ENCODE measurements around the gene ATP8B1.
"Not testable (repeated sequence)": the region's sequence is repeated elsewhere in the genome, so short reads cannot be mapped to it uniquely, and the experiment has no call there.

Gene ATP8B1

GRCh38 chr18:57719211-57719935 lies 83.7 kb downstream of the ATP8B1 start:
- DNase-seq (ENCODE audit: low read depth in 2 of 2) = not testable (repeated sequence)

GRCh38 chr18:57716549-57716948 lies 86.6 kb downstream of the ATP8B1 start:
- no peak for DNase-seq (ENCODE audit: low read depth in 2 of 2)

DNA sequence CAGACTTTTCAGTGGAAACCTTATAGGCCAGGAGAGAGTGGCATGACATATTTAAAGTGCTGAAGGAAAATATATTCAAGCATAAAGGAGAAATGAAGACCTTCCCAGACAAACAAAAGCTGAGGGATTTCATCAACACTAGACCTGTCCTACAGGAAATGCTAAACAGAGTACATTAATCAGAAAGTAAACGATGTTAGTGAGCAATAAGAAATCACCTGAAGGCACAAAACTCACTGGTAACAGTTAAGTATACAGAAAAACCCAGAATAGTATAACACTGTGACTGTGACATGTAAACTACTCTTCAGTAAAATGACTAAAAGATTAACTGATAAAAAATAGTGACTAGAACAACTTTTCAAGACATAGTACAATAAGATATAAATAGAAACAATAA lies 87.4 kb downstream of the ATP8B1 start:
- DNase-seq (ENCODE audit: low read depth in 2 of 2) = no peak

DNA sequence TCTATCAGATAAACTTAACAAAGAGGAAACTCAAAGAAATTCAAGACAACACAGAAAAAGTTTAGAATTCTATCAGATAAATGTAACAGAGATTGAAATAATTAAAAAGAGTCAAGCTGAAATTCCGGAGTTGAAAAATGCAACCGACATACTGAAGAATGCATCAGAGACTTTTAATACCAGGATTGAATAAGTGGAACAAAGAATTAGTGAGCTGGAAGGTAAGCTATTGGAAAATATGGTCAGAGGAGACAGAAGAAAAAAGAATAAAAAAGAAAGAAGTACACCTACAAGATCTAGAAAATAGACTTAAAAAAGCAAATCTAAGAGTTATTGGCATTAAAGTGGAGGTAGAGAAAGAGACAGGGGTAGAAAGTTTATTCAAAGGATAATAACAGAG lies 88.0 kb downstream of the ATP8B1 start:
- no peak for DNase-seq (ENCODE audit: low read depth in 2 of 2)

- no peak for DNase-seq (ENCODE audit: low read depth in 2 of 2)
Observed at GRCh38 chr18:57710226-57710625, 92.9 kb downstream of the ATP8B1 start.

DNA sequence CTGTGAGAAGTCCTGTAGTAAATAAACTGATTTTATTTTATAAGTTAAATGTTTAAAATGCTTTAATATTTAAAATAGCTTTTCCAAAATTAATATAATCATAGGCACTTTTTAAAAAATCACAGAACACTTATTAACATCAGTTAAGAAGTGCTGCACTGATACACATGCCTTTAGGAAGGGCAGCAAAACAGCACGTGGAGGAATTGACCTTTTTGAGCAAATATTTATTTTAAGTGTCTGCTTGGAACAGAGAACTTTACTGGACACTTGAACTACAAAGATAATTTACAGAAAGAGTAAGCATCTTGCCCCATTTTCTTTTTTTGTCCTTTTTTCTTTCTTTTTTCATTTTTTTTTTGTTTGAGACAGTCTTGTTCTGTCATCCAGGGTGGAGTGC lies 93.8 kb downstream of the ATP8B1 start:
- no peak for DNase-seq (ENCODE audit: low read depth in 2 of 2)

DNA sequence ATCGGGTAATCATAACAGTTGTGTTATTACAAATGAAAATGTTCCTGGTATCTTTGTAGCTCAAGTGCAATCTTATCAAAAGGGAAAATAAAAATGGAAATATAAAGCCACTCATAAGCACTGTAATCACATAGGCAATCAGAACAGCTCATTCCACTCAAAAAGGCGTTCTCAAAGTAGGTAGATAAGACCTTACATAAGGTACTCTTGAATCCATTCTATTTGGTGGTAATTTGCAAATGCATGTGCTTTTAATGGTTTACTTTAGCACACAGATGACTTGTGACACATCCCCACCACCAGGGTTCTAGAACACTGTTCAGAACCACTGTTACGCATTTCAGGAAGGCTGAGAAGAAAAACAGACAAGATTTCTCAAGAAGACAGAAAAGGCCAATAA lies 94.8 kb downstream of the ATP8B1 start:
- no peak for DNase-seq (ENCODE audit: low read depth in 2 of 2)

DNA sequence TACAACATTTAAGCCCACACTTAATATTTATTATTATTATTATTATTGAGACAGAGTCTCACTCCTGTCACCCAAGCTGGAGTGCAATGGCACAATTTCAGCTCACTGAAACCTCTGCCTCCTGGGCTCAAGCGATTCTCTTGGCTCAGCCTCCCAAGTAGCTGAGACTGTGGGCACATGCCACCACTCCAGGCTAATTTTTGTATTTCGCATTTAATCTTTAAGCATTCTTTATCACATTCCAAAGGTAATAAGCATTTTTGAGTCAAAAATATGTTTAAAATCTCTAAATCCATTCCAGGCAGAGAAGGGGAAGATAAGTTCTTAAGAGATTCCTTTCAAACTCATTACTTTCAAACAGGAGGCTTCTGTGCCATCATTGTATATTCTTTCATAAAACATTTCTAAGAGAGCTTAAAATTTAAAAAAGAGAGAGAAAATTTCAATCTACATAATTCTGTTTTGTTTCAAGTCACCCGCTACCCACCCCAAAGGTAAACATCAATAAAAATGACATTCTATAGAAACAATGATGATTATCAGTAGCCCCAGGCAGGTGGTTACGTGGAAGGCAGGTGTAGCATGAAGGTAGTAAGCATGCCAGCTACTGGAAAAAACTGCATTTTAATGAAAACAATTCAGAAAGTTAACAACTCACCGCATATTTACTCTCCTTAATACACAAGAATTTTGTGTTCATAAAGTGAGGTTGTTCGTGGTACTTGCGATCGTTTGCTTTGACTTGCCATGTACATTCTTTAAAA lies 97.1 kb downstream of the ATP8B1 start:
- DNase-seq (ENCODE audit: low read depth in 2 of 2) = no peak

GRCh38 chr18:57705011-57705410 lies 98.1 kb downstream of the ATP8B1 start:
- DNase-seq (ENCODE audit: low read depth in 2 of 2) = no peak

DNA sequence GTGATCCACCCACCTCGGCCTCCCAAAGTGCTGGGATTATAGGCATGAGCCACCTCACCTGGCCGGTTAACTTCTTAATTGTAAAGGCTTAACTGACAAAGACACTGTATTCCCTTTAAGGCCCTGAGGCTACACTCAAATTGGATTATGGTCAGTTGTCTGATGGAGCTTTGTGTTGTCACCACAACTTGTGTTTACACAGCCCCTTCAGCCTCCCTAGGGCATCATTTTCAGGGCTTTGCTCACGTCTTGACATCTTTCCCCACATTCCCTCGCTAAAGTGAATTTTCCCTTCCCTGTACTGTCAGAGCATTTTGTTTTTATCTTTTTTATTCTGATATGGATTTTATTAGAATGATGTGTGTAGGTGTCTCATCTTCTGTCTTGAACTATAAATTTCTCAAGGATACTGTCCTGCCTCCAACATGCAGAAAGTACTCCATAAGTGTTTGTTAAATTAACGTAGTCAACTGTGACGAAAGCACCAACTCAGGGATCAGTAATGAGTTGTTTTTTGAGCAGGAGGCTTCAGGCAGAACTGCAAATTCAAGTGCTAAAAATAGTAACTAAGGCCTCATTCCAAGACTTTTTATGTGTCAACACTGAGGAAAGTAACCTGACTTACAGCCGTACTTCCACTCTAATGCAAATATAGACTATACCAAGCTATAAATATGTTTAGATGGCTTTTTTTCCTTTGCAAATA lies 104.4 kb downstream of the ATP8B1 start:
- DNase-seq (ENCODE audit: low read depth in 2 of 2) = no peak

DNA sequence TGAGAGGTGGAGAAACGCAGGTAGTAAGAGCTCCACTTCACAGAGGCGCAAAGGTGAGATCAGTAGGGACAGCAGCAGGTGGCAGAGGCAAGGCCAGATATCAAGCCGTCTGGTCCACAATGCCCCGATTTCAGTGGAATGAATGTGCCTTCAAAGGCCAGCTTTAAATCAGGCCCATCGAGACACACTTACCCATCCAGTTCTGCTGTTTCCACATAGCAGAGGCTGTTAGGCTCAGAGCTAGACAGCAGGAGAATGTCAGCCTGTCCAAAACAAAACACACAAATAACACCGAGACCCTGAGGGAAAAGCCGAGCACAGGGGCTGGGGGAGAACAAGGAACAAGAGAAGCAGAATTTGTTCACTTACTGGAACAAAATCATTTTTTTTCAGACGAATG lies 105.7 kb downstream of the ATP8B1 start:
- no peak for DNase-seq (ENCODE audit: low read depth in 2 of 2)

DNA sequence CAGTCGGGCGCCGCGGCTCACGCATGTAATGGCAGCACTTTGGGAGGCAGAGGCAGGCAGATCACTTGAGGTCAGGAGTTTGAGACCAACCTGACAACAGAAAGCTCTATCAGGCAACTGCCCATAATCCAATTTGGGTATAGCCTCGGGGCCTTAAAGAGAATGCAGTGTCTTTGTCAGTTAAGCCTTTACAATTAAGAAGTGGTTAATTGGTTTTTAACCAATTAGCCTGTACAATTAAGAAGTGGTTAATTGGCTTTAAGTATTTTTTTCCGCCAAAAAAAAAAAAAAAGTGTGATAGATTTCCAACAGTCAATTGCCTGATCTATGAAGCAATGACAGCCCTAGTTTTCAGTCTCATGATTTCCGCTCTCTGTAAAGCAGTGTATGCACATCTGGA lies 106.8 kb downstream of the ATP8B1 start:
- no peak for DNase-seq (ENCODE audit: low read depth in 2 of 2)

- DNase-seq (ENCODE audit: low read depth in 2 of 2) = no peak
Observed at GRCh38 chr18:57691363-57691762, 111.8 kb downstream of the ATP8B1 start.

DNA sequence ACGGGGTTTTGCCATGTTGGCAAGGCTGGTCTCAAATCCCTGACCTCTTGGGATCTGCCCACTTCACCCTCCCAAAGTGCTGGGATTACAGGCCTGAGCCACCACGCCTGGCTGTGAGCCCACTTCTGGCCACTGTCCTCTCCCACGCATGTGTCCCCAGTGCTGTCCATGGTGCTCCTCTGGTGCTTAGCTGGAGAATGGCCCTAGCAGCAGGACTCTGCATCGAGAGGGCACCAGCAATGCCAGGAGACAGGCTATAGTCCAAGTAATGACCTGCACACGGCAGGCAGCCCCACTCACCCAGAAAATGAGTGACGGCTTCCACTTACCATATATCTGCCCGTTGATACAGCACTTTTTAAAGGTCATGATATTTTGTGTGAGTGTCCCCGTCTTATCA lies 115.1 kb downstream of the ATP8B1 start:
- no peak for DNase-seq (ENCODE audit: low read depth in 2 of 2)

DNA sequence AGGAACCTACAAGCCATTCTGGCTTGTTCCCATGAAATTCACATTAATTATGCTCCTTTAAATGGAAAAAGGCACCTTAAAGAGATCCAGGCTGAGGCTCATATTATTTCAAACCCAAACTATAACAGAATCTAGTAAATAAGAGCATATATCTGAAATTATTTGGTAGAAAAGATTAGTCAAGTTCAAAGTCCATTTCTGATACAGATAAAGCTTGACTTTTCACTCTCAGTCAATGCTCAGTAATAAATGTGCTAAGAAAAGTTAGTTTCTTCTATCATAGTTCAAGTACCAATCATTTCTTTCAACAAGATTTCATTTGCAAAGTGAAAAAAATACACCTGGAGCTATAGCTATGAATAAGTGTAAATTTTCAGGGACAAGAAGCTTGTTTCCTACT lies 119.6 kb downstream of the ATP8B1 start:
- DNase-seq (ENCODE audit: low read depth in 2 of 2) = no peak

- no peak for DNase-seq (ENCODE audit: low read depth in 2 of 2)
Observed at GRCh38 chr18:57677262-57678211, 125.6 kb downstream of the ATP8B1 start.

- no peak for DNase-seq (ENCODE audit: low read depth in 2 of 2)
Observed at GRCh38 chr18:57674891-57675290, 128.2 kb downstream of the ATP8B1 start.

DNA sequence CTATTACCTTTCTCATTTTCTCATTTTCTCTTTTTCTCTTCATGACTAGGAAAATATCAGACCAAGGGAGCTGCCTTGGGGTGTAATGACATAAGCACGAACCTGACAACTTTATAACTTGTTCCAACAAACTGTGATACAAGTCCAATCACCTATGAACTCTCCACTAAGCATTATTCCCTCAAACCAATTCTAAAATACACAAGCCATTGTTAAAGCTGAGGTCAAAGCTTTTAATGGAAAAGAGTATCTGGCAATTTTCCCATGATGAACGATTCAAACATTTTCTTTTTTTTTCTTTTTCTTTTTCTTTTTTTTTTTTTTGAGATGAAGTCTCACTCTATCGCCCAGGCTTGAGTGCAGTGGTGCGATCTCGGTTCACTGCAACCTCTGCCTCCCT lies 133.1 kb downstream of the ATP8B1 start:
- DNase-seq (ENCODE audit: low read depth in 2 of 2) = no peak

DNA sequence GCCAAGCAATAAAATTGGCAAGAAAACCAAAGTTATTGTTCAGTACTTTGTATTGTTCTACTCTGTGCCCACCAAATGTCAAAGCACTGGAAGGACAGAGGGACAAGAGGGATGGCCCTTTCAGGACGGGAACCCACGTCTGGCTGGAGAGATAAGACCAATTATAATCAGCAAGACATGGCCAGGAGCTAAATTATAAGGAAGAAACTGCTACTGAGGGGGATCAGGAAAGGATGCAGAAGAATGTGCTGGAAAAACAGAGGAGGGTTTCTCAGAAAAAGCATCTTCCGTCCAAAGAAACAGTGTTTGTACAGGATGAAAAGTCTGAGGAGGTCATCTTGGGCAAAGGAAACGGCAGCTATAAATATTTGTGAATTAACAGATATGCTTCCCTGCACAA lies 135.1 kb downstream of the ATP8B1 start:
- DNase-seq (ENCODE audit: low read depth in 2 of 2) = no peak

DNA sequence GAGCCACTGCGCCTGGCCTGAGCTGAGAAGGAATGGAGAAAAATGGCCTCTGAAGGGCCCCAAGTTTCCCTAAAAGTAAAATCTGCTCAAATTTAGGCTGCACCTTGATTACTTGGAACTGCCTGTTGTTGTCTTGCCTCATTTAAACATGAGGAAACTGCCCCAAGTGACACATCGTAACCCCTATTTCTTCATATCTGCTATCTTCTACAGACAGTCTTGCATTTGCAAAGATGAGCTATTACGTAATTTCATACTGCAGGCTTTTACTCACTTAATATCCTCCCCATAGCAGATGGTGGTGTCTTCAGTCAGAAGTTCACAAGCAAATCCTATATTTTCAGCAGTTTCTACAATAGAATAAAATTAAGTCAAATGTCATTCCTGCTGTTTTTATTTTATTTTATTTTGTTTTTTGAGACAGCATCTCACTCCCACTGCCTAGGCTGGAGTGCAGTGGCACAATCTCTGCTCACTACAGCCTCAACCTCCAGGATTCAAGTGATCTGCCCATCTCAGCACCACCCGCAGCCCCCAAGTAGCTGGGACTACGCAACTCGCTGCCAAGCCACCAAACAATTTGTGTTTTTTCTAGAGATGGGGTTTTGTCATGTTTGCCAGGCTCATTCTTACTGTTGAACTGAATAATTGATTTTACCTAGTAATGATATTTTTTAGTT lies 136.2 kb downstream of the ATP8B1 start:
- DNase-seq (ENCODE audit: low read depth in 2 of 2) = no peak

DNA sequence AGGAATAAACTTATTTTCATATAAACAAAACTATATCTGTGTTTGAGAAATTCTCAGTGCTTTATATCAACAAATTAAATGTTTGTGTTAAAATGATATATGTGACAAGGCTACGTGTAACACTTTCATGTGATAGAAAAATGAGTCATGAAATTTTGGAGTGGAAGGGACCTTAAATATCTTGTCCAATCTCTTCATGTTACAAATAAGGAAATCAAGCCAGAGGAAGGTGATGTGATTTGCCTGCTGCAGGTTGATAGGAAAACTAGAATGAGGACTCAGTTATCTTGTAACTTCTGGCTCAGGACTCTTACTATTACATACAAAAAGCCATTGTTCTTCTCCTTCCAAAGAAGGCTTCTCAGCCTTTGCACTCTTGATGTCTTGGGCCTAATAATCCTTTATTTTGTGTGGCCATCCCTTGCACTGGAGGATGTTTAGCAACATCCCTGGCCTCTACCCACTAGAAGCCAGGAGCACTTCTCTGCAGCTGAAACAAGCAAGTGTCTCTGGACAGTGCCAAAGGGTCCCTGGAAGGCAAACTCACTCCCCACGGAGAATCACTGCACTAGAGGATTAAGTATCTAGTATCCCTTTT lies 138.4 kb downstream of the ATP8B1 start:
- DNase-seq (ENCODE audit: low read depth in 2 of 2) = no peak

All from stimulated activated CD8-positive, alpha-beta memory T cell treated with anti-CD3 and anti-CD28 coated beads, Interleukin-2, amount 100 ng/mL, for 1 hour (primary cell).